T1000 (cell line): ENCODE measurements around the gene MPO.

Experiments
- DNase-seq: peaks from one replicate; lab custom pipeline; 2025; ENCODE audit warnings: mixed read lengths; lab: John Stamatoyannopoulos, UW

MPO gene

DNA sequence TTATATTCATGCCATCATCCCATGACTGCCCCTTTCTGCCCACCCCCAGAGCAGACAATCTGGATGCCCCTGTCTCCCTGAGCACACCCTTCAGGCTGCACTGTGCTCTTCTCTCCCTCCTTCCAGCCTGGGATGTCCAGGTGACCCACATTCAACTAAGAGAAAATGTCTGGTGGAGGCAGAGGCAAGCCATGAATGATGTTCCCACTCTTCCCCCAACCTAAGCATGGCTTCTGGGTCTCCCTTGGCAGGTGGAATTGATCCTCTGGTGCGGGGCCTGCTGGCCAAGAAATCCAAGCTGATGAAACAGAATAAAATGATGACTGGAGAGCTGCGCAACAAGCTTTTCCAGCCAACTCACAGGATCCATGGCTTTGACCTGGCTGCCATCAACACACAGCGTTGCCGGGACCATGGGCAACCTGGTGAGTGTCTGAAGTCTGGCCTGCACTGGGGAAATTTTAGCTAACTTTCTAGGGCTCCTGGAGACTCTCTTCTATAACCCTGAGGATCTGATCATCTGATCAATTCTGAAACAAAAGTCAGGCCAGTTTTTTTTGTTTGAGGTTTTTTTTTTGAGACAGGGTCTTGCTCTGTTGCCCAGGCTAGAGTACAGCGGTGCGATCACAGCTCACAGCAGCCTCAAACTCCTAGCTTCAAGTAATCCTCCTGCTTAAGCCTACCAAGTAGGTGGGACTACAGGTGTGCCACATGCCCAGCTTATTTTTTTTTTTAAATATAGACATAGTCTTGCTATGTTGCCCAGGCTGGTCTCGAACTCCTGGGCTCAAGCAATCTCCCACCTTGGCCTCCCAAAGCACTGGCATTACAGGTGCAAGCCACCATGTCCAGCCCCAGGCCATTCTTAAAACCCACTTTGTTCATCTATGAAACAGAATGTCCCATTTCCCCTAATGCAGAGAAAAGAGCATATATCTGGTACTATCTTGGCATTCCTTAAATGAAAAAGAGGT lies 14.5 kb downstream of the MPO start:
- DNase-seq: no peak

DNA sequence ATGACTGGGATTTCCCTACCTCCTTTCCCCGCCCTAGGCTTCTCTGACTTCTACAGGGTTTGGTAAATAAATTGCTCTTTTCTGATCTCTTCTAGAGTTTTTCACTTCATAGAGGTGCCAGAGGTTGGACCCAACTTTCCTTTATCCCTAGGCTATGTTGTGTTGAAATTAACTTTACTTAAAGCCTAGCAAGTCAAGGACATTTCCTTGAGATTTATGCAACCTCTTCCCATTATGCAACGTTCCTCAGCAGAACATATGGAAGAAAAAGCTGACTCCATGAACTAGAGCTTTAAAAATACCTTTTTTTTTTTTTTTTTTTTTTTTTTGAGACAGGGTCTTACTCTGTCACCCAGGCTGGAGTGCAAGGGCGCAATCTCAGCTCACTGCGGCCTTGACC lies 15.5 kb downstream of the MPO start:
- DNase-seq: no peak

DNA sequence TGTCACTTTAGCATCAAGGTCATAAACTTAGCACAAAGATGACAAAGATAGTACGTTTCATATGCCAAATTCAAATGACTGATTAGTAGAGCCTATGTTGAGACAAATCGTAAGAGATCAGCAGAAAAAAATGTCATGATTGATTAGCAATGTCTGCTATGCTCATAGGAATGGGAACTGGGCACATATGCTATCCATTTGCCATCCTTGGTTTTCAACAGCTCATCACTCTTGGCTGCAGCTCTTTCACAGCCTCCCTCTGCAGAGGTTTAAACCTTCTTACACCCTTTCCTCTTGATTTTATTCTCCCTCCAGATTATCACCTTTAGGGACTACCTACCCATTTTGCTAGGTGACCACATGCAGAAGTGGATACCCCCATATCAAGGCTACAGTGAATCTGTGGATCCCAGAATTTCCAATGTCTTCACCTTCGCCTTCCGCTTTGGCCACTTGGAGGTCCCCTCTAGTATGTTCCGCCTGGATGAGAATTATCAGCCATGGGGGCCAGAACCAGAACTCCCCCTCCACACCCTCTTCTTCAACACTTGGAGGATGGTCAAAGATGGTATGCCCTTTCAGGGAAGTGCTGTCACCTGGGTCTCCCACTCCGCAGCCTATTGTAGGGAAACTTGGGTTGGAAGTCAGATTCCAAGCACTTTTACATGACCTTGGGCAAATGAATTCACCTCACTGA lies 16.2 kb downstream of the MPO start:
- no peak for DNase-seq

DNA sequence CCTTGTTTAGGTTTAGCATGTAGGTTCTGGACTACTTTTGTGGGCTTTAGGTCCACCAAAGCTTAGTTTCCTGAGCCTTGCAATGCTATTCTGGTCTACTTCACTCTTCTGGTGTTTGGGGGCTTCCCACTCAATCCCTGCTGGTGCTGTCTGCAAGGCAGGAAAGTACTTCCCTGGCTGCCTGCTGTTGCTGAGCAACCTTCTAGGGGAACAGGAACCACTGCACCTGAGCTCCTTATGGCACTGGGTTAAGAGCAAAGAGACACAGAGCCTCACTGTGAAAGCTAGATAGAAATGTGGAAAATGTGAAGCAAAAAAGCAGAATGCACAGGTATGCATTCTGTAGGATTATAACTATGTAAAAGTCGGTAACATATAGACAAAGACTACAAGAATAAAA lies 17.0 kb downstream of the MPO start:
- no peak for DNase-seq

DNA sequence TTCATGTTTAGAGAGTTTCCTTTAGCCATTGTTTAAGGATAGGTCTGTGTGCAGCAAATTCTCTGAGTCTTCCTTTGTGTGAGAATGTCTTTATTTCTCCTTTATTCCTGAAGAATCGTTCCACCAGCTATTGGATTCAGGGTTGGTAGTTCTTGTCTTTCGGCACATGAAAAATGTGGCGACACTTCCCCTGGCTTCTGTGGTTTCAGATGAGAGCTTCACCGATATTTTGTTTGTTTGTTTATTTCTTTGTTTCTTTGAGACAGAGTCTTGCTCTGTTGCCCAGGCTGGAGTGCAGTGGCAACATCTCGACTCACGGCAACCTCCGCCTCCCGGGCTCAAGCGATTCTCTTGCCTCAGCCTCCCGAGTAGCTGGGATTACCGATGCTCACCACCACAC lies 18.6 kb downstream of the MPO start:
- no peak for DNase-seq

DNA sequence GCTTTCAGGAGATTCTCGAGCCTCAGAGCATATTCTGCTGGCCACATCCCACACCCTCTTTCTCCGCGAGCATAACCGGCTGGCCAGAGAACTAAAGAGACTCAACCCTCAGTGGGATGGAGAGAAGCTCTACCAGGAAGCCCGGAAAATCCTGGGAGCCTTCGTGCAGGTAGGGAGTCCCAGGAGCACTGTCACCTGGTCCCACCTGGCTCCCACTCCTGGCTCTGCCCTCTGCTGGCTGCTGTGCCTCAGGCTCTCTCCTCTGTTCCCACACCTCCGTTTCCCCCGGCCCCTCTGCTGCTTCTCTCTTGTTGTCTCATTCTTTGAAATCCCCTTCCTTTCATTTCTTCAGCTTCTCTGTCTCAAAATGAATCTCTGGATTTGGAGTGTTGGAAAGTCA lies 25.9 kb downstream of the MPO start:
- no peak for DNase-seq

DNA sequence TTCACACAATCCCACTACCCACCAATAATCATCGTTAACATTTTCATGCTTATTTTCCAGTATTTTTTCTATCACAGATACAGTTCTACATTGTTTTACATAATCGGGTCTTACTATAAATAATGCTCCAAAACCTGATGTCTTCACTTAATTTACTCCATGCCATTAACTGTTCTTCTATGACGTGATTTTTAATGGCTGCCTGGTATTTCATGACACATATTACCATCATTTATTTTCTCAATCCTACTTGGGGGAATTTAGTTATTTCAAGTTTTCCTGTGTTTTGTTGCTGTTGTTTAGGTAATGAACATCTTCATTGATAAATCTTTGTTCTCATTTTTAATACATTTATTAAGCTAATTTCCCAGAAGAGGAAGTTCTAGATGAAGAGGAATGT lies 27.7 kb downstream of the MPO start:
- DNase-seq: no peak

DNA sequence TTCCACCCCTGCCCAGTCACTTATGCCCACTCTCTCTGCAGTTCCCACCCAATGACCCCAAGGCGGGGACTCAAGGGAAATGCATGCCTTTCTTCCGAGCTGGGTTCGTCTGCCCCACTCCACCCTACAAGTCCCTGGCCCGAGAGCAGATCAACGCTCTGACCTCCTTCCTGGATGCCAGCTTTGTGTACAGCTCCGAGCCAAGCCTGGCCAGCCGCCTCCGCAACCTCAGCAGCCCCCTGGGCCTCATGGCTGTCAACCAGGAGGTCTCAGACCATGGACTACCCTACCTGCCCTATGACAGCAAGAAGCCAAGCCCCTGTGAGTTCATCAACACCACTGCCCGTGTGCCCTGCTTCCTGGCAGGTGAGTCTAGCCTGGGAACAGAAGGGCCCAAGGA lies 28.6 kb downstream of the MPO start:
- DNase-seq: no peak

DNA sequence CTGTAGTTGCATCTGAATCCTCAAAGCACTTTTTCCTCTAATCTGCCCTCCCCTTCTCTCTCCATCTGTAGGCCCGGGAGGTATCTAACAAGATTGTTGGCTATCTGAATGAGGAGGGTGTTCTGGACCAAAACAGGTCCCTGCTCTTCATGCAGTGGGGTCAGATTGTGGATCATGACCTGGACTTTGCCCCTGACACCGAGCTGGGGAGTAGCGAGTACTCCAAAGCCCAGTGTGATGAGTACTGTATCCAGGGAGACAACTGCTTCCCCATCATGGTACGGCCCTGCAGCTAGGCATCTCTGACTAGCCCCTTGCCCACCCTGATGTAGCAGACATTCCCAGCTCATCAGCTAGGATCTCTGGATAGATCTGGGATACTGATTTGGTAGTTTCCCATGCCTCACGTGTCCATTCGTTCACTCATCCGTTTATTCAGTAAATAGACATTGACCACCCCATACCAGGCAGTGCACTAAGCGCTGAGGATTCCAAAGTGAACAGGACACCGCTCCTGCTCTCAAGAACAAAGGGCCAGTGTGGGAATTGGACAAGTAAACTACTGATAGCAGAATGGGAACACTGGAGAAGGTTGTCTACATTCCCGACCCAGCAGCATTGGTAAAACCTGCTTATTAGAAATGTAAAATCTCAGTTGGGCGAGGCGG lies 30.3 kb downstream of the MPO start:
- DNase-seq: no peak

DNA sequence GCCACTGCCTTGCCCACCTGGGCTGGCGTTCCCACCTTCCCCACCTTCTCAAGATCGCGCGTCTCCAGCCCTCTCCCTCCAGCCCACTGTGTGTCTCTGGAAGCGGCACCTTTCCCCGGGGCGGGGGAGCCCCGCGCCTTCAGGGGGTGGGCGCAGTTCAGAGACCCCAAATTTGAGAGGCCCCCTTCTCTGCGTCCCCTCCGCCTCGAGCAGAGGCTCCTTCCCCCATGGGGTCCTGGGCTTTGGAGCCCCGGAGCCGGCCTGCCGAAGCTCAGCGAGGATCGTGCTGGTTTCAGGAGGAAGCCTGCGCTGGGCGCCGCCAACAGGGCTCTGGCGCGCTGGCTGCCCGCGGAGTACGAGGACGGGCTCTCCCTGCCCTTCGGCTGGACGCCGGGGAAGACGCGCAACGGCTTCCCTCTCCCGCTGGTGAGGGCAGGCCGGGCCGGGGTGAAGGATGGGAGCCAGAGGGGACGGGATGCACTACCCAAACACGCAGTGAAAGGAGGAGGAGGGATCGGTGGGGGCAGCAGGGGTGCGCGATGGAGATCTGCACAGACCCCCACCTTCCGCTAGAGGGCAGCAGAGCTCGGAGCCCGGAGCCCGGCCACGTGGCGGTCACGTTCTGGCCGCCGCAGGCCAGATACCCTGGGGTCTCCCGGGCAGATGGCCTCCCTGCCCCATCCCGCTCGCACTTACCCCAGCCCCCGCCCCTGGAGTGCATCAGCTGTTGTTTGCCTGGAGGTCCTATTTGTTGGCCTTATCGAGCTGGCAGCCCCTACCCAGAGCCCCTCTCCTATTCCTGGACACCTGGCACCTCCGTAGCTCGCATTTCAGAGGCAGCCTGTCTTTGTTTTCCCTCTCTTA lies 31.2 kb downstream of the MPO start:
- no peak for DNase-seq

DNA sequence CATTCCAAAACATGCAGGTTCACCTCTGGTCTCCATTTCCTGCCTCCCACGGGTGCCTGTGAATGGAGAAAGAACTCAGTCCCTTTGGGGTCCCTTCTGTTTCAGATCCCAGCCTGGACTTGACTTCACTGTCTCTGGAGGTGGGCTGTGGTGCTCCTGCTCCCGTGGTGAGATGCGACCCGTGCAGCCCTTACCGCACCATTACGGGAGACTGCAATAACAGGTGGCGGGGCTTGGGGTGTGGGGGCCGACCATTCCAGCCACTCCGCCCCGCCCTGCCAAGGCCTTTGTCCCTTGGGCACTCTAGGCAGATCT lies 31.8 kb downstream of the MPO start:
- no peak for DNase-seq

DNA sequence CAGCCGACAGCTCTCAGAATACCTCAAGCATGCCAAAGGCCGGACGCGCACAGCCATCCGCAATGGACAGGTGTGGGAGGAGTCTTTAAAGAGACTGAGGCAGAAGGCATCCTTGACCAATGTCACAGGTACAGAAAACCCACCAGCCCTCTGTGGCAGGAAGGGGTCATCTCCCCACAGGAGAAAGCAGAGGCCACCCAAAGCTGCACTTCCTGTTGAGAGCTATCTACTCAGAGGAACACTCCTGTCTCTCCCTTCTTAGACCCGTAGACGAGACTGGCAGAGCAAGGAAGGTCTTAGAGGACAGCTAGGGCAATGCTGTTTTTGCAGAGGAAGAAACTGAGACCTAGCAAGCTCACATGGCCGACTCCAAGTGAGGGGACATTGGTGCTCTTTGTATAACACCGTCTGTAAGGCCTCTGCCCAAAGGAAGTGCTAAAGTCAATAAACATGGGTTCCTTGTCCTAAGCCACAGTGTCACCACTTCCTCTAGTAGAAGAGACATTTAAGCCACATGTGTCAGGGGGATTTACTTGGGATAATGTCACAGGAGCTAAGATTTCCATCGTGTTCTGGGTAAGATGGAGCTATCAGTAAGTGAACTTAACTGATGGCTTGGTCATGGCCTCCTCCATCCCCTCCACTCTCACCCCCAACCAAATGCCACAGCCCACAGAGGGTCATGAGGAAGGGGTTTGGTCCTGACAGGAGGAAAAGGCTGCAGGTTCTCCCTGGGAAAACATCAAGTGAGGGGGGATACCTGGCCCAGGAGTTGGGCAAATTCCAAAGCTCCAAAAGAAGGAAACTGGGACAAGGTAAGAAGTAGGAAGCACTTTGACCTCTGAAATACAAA lies 33.0 kb downstream of the MPO start:
- DNase-seq: no peak

DNA sequence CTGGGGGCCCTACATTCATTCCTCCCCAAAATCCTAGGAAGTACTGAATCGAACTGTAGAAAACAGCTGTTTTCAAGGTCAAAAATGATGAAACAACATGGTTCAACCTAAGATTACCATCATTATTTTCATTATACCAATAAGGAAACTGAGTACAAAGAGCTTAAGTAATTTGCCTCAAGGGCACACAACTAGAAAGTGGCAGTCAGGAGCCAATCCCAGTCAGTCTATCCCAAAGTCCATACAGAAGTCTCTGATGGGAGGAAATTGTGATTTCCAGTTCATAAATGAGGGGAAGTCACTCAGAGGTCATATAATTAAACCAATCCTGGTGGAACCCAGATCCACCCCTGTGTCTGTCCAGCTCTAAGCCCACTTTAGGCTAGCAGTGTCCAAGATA lies 34.0 kb downstream of the MPO start:
- no peak for DNase-seq

DNA sequence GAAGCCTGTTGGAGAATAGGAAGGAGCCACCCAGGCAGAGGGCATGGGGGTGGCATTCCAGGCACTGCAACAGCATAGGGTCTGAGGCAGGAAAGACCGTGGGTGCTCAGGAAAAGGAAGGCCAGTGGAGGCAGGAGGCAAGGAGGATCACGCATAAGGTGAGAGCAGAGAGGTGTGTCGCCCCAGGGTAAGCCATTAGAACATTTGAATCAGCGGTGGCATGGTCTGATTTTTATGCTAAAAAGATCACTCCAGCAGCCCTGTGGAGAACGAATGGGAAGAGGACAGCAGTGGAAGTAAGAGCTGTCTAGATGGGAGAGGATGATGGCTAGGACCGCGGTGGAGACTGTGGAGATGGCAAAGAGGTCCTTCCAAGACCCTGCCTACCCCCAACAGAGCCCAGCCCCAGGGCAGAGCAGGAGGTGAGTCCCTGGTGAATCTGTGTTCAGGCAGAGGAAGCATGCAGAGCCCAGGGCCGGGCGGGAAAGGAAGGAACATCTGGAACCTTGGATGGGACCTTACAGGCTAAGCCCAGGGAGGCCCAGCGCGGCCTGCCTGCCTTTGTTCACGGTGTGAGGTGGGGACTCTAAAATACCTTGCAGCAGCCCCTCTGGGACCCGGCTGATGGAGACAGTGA lies 34.5 kb downstream of the MPO start:
- no peak for DNase-seq

DNA sequence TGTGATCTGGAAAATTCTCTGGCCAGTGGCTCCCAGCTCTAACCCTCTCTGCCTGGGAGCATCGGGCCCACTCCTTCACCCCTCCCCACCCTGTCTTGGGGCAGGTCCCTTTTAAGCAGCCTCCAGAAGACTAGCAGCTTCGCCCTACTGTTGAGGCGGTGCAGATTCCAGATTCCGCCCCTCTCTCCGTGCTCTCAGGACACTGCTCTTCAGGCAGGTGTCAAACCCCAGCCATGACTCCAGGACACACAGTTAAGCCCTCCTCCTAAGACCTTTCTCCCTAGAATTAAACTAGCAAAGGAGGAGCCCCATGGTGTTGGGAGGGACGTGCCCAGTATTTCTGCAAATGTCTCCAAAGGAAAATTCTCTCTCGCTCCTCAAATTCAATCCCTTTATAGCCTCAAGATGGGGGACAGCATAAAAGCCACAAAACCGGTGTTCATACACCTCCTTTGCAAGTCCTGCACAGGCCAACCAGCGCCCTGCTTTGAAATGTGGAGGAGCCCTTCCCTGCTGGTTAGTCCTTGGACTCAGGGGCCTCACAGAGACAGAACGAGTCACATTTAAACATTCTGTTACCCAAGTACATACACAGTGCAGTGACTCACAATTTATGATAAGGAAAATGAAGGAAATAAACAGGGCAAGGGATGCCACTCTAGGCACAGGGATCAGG lies 35.2 kb downstream of the MPO start:
- DNase-seq: no peak

DNA sequence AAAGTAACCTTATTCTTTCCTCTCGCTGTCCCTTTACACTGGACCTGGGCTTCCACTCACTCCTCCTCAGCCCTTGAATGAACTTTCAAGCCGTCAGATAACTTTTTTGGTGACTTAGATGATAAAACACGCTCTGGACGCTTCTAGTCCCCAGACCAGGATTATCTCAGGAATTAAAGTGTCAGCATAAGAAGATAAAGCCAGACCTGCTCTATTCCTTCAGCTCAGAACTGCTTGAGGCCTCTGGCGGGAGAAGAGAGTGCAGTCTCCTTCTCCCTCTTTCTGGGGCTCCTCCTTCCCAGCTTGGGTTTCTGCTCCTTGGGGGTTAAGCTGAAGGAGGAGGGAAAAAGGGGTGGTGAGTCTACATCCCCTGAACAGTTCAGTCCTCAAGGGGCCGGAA lies 35.8 kb downstream of the MPO start:
- no peak for DNase-seq

DNA sequence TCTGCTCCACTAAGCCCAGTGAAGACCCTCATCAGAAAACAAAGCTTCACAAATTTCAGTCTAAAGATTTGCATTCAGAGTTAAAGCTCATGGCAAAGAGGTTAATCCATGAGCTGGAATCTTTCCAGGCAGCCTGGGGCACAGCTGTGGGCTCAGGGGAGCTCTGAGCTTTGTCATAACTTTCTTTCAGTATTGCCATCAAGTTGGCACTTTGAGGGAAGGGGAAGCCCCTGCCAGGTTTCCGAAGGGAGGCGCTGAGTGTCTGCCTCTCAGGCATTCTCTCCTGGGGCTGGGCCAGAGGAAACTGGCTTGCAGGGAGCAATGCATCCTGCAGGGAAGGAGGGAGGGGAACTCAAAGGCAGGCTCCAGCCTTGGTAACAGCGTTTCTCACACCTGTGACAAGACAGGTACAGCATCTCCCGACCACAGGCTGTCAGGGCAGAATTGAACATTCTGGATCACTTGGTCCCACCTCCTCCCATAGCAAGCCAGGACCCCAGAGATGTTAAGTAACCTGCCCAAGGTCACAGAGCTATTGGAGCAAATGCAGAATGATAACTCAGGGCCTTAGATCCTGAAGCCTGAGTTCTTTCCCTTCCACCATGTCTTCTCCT lies 38.5 kb downstream of the MPO start:
- DNase-seq: no peak

DNA sequence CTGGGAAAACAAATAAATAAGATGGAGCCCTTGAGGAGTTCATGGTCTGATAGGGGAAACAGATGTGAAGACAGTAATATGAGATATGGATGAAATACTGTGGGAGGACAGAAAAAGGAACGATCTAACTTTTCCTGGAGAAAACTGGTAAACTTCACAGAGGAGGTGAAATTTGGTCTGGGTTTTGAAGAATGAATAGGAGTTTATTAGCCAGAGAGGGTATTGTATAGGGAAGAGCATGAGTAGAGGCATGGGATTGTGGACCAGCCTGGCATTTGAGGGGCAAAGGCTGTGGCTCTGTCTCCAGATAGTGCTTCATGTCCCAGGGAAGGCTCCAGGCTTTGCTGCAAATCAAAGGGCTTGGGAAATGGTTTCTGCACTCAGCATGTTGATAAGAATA lies 40.7 kb downstream of the MPO start:
- no peak for DNase-seq

DNA sequence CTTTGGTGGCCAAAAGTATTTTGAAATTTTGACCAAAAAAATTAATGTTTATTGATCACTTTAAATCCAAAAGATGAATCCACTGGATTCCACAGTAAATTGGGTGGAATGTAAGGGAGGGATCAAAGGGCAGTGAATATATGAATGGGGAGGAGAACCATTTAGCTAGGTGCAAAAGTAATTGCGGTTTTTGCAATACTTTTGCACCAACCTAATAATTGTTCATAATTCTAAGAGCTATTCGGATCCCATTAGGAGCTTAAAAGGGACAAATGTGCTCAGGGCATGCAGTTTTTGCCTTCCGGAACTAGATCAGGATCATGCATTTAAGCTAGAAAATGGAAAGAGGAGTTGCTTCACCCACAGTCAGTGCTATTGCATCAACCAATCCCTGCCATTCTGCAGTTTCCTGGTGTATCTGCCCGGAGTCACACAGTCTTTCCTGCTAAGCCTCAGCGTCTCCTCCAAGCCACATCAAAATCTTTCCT lies 42.5 kb downstream of the MPO start, which contains the start of gene LPO:
Gene LPO (plus strand): TSS at position 438 of the 488 bp plus-strand sequence. CDS start 4,396 bp downstream, outside the sequence.
- no peak for DNase-seq
